GM12878 (cell line): Measurements from ENCODE around the gene ERMARD. TPM values are rescaled to one million over a fixed set of nuclear protein-coding genes. Genes with fewer than 3 reads are reported as not detected.
A peak's percentile ranks its signal among the peaks of the same experiment; 100 is the strongest.

ENCODE experiments used
- ATAC-seq: fragments of 200-7000 bp; cut with Tn5 transposase; 3 replicates; pipeline ENCODE4 v1.9.1; 2020; ENCODE audit warnings: mild to moderate bottlenecking, moderate library complexity
- BruUV-seq: library from RNA; stranded (reverse); fragments of 400-500 nt; replicated peaks from 2 replicates; lab custom pipeline; 2021; lab: Mats Ljungman, UMichigan
- CTCF ChIA-PET: fragments of 300-600 bp; sonication (Branson Sonifier 250); formaldehyde crosslinking; extraction: SDS; loops from one replicate; lab custom pipeline; 2021; ENCODE audit warnings: inconsistent platforms; lab: Yijun Ruan, JAX
- POLR2A ChIA-PET: fragments of 350-600 bp; formaldehyde crosslinking; extraction: SDS; loops from one replicate; lab custom pipeline; 2021; ENCODE audit warnings: inconsistent platforms; lab: Charles Lee
- RAD21 ChIA-PET: fragments of 300-600 bp; sonication (Branson Sonifier 250); formaldehyde crosslinking; loops from one replicate; lab custom pipeline; 2023; ENCODE audit warnings: antibody characterized with exemption; ENCODE audit not compliant: unreplicated experiment; lab: Charles Lee
- SMC1A ChIA-PET: fragments of 300-600 bp; sonication (Branson Sonifier 250); formaldehyde crosslinking; loops from one replicate; lab custom pipeline; 2023; ENCODE audit not compliant: unreplicated experiment, uncharacterized antibody; lab: Charles Lee
- DNase-seq: peaks from one replicate; pipeline ENCODE4 v3.0.0-alpha.2; 2011; ENCODE audit warnings: low read depth, low spot score
- FAIRE-seq: peaks from 3 replicates; lab custom pipeline; 2011; peaks lifted over from hg19 to GRCh38; lab: Jason Lieb, UNC
- H2AFZ ChIP-seq: 2 replicates; pipeline ENCODE4 v1.6.0; 2011; ENCODE audit warnings: low read depth, low read length, control low read depth; ENCODE audit not compliant: control insufficient read depth
- H3K27ac ChIP-seq: 2 replicates; pipeline ENCODE4 v1.5.1; 2011; ENCODE audit warnings: control low read depth; ENCODE audit not compliant: control insufficient read depth, insufficient read depth
- H3K27me3 ChIP-seq, 2 experiments: replicated peaks in 1 of 2; 2 replicates each; pipeline versions ENCODE4 v1.6.0 to v1.6.1; 2011; ENCODE audit warnings: low read length in 1 of 2; ENCODE audit not compliant: control insufficient read depth in 2 of 2, insufficient read depth in 2 of 2
- H3K36me3 ChIP-seq, 2 experiments: 2 replicates each; pipeline ENCODE4 v1.5.1; 2011; ENCODE audit warnings: low read length in 1 of 2; ENCODE audit not compliant: control insufficient read depth in 2 of 2, insufficient read depth in 2 of 2
- H3K4me1 ChIP-seq: 2 replicates; pipeline ENCODE4 v1.6.1; 2011; ENCODE audit warnings: mild to moderate bottlenecking, low read length, moderate library complexity, mixed read lengths; ENCODE audit not compliant: control insufficient read depth, insufficient read depth
- H3K4me2 ChIP-seq: 2 replicates; pipeline ENCODE4 v1.6.0; 2011; ENCODE audit warnings: control low read depth; ENCODE audit not compliant: control insufficient read depth, insufficient read depth
- H3K4me3 ChIP-seq: fragments of 200-600 bp; sonication (generic); 2 replicates; pipeline ENCODE4 v1.5.1; 2016
- H3K79me2 ChIP-seq: 2 replicates; pipeline ENCODE4 v1.6.0; 2011; ENCODE audit warnings: low read length; ENCODE audit not compliant: control insufficient read depth, insufficient read depth
- H3K9ac ChIP-seq: 2 replicates; pipeline ENCODE4 v1.8.0; 2011; ENCODE audit warnings: low read length, control low read depth, mixed read lengths; ENCODE audit not compliant: control insufficient read depth, insufficient read depth
- H3K9me3 ChIP-seq: replicated peaks from 3 replicates; pipeline ENCODE4 v1.5.1; 2011; ENCODE audit warnings: mild to moderate bottlenecking, low read length; ENCODE audit not compliant: control insufficient read depth, insufficient read depth
- H4K20me1 ChIP-seq: 2 replicates; pipeline ENCODE4 v1.6.0; 2011; ENCODE audit not compliant: control insufficient read depth, insufficient read depth
- ASH2L ChIP-seq: fragments of 300-600, 200-600 bp; sonication (generic); IDR thresholded peaks from 2 replicates; pipeline ENCODE4 v1.6.1; 2017; ENCODE audit warnings: low read depth, mild to moderate bottlenecking, borderline replicate concordance
- CEBPB ChIP-seq, 2 experiments: fragments of 150-350 bp in 1 of 2; IDR thresholded peaks; 2 replicates each; pipeline ENCODE4 v1.6.1; 2012 to 2014; ENCODE audit warnings: low read depth in 2 of 2, low read length in 2 of 2, borderline replicate concordance in 1 of 2, inconsistent platforms in 1 of 2
- CHD4 ChIP-seq: fragments of 200-600 bp; sonication (generic); IDR thresholded peaks from 2 replicates; pipeline ENCODE4 v1.6.1; 2016; ENCODE audit warnings: mild to moderate bottlenecking
- CREB1 ChIP-seq: IDR thresholded peaks from 2 replicates; pipeline ENCODE4 v1.6.1; 2012; ENCODE audit warnings: low read depth, mild to moderate bottlenecking, inconsistent platforms
- CREM ChIP-seq: IDR thresholded peaks from 2 replicates; pipeline ENCODE4 v1.6.1; 2014; ENCODE audit warnings: antibody characterized with exemption, low read depth
- DPF2 ChIP-seq: fragments of 450-650 bp; IDR thresholded peaks from 2 replicates; pipeline ENCODE4 v1.6.1; 2017; ENCODE audit warnings: mild to moderate bottlenecking
- EZH2 ChIP-seq: IDR thresholded peaks from 2 replicates; pipeline ENCODE4 v1.6.1; 2012; ENCODE audit warnings: low read depth, mild to moderate bottlenecking, control low read depth, inconsistent platforms, low read length, borderline replicate concordance; ENCODE audit not compliant: control insufficient read depth
- JUND ChIP-seq: IDR thresholded peaks from 2 replicates; pipeline ENCODE4 v1.6.1; 2012; ENCODE audit warnings: low read depth, mild to moderate bottlenecking, low read length, improper control_type of control experiment, moderate library complexity
- MTA2 ChIP-seq: fragments of 450-650 bp; IDR thresholded peaks from 2 replicates; pipeline ENCODE4 v1.6.1; 2016; ENCODE audit warnings: low read depth, mild to moderate bottlenecking, moderate library complexity
- MXI1 ChIP-seq: fragments of 150-350 bp; IDR thresholded peaks from 2 replicates; pipeline ENCODE4 v1.6.1; 2011; ENCODE audit warnings: low read depth, mild to moderate bottlenecking, inconsistent platforms, low read length, improper control_type of control experiment
- NR2C1 ChIP-seq: fragments of 450-650 bp; IDR thresholded peaks from 2 replicates; pipeline ENCODE4 v1.6.1; 2017; ENCODE audit warnings: antibody characterized with exemption, mild to moderate bottlenecking, moderate library complexity
- PAX5 ChIP-seq: IDR thresholded peaks from 2 replicates; pipeline ENCODE4 v1.6.1; 2011; ENCODE audit warnings: low read depth, low read length, borderline replicate concordance
- RB1 ChIP-seq: fragments of 450-650 bp; formaldehyde crosslinking; IDR thresholded peaks from 2 replicates; pipeline ENCODE4 v1.6.1; 2017; ENCODE audit warnings: mild to moderate bottlenecking, borderline replicate concordance
- RBBP5 ChIP-seq: fragments of 200-600 bp; sonication (generic); conservative IDR thresholded peaks from 2 replicates; pipeline ENCODE4 v1.6.1; 2016
- RCOR1 ChIP-seq: conservative IDR thresholded peaks from 2 replicates; pipeline ENCODE4 v1.6.1; 2012; ENCODE audit warnings: low read depth, low read length, improper control_type of control experiment
- SIX5 ChIP-seq: IDR thresholded peaks from 2 replicates; pipeline ENCODE4 v1.6.1; 2011; ENCODE audit warnings: mild to moderate bottlenecking, low read depth, low read length, moderate library complexity; ENCODE audit not compliant: severe bottlenecking
- TCF12 ChIP-seq: IDR thresholded peaks from 2 replicates; pipeline ENCODE4 v1.6.1; 2011; ENCODE audit warnings: low read depth, mild to moderate bottlenecking, low read length
- TCF3 ChIP-seq: IDR thresholded peaks from 2 replicates; pipeline ENCODE4 v1.6.1; 2012; ENCODE audit warnings: low read depth, mild to moderate bottlenecking, low read length, borderline replicate concordance; ENCODE audit not compliant: insufficient read depth
- YBX1 ChIP-seq: fragments of 450-650 bp; IDR thresholded peaks from 2 replicates; pipeline ENCODE4 v1.6.1; 2016; ENCODE audit warnings: antibody characterized with exemption
- YY1 ChIP-seq: IDR thresholded peaks from 2 replicates; pipeline ENCODE4 v1.6.1; 2011; ENCODE audit warnings: low read depth, mild to moderate bottlenecking, low read length
- ZBTB11 ChIP-seq: fragments of 450-650 bp; formaldehyde crosslinking; IDR thresholded peaks from 2 replicates; pipeline ENCODE4 v1.5.0; 2022; ENCODE audit warnings: mild to moderate bottlenecking, missing genetic modification characterization
- ZNF384 ChIP-seq: IDR thresholded peaks from 2 replicates; pipeline ENCODE4 v1.6.1; 2012; ENCODE audit warnings: low read depth, mild to moderate bottlenecking, low read length, improper control_type of control experiment, borderline replicate concordance
- WGBS: methylation state at CpG from one replicate; pipeline ENCODE4 v1.1.6; 2016; ENCODE audit warnings: low lambda C conversion rate; ENCODE audit not compliant: insufficient replicate concordance, insufficient coverage; ENCODE audit errors: missing lambda C conversion rate; 5-methylcytosine and 5-hydroxymethylcytosine counted together
- in situ Hi-C: fragments of 300-500 bp; cut with MboI; formaldehyde crosslinking; loops from 9 replicates; pipeline ENCODE4 v1.14.3; 2018; ENCODE audit warnings: mixed read lengths
- intact Hi-C: fragments of 100-400 bp; cut with micrococcal nuclease; formaldehyde crosslinking; loops from one replicate; pipeline ENCODE4 v1.14.2; 2022; ENCODE audit not compliant: unreplicated experiment
- polyA plus RNA-seq, 11 experiments: library from polyadenylated mRNA; depleted of rRNA in 4 of 11; unstranded in 6 of 11; stranded (reverse) in 5 of 11; fragments of >200 nt; fragmentation: Nextera tagmentation in 4 of 11; fragmentation: Illumina TruSeq in 1 of 11; extraction: Ambion mirVana in 4 of 11; extraction: Trizol in 1 of 11; gene quantifications; 1 replicate in 1 of 11; 2 replicates in 10 of 11; pipeline versions ENCODE4 v1.2.1 to v1.2.3, GENCODE V29; 2011 to 2016; ENCODE audit warnings: inconsistent platforms in 2 of 11, missing spikeins in 2 of 11, low read depth in 1 of 11
- total RNA-seq, 4 experiments: library from RNA; depleted of rRNA in 3 of 4; stranded (reverse); fragments of >200 nt in 3 of 4; fragmentation: Illumina TruSeq in 1 of 4; extraction: Trizol in 1 of 4; gene quantifications; 2 replicates each; pipeline versions ENCODE4 v1.2.1 to v1.2.3, GENCODE V29; 2013 to 2021

The ERMARD gene
- total and polyA plus RNA-seq, 10 of the 15 experiments (the other 5 are each of a cell fraction or from before 2014, with no cell fraction given), result 24.4 to 63.3 (median 34.1) TPM

DNA sequence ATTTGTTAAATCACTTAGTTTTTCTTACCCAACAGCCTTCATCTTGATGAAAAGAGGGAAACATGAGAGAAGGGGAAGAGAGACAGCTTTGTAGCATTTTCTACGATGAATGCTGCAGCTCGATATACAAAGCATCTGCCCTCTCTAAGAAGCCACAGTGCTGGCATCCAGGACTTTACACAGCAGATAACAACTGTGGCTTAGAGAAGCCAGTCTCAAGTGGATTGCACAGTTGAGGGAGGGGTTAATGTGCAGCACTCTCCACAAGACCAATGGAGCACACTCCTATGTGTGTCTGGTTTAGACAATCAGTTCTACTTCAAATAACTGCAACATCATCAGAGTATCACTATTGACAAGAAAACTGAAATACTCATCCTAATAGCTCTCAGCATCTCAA is 43.6 kb upstream of the ERMARD start:
- peaks cover 23% of the 10 kb centered on the region for H3K79me2 ChIP-seq
- RAD21 ChIA-PET, result no interaction called here
- 29% methylated on average over 2 of the region's 2 CpGs for WGBS

GRCh38 chr6:169709293-169709692 is 42.1 kb upstream of the ERMARD start:
- ChIA-PET CTCF (interaction anchor here (1.2 to 2.5 kb wide), 5 partner anchors 10 to 842 kb away, joined by 3 to 13 read pairs (median 3); no protein-coding TSS in a partner anchor), POLR2A (interaction anchor here (1.5 kb wide), 1 partner anchor 13 kb away, joined by 4 read pairs; no protein-coding TSS in a partner anchor), RAD21 (interaction anchor here (0.8 to 1.0 kb wide), 2 partner anchors 8 to 14 kb away, joined by 3 to 5 read pairs; no protein-coding TSS in a partner anchor), SMC1A (interaction anchor here (1.0 to 1.7 kb wide), 5 partner anchors 10 to 43 kb away, joined by 3 to 8 read pairs (median 6); no protein-coding TSS in a partner anchor)
- Histone ChIP-seq H3K36me3 (peaks cover 0 to 4% of the 10 kb centered on the region in 2 experiments; a peak in 2 of 4 replicates), H3K9ac (no peak overlapping the region), H2AFZ (no peak overlapping the region), H4K20me1 (no peaks in the 10 kb centered on the region), H3K79me2 (peaks cover 8% of the 10 kb centered on the region), H3K4me2 (0 out of 2 replicates have a peak overlapping the region, but pooled peaks have one; percentile 12), H3K27ac (no peak overlapping the region), H3K9me3 (no peaks in the 10 kb centered on the region), H3K27me3 (no peaks in the 10 kb centered on the region), H3K4me1 (peaks cover 6% of the 10 kb centered on the region; the same call in 1 of the 2 replicates), H3K4me3 (no peak overlapping the region)
- in situ Hi-C loops, result no loop called here
- no TSS peak for BruUV-seq
- FAIRE-seq, result no peak
- ATAC-seq, result peak; percentile 41
- intact Hi-C loops, result no loop called here
- DNase-seq, result no peak
- TF ChIP-seq TCF12 (no peak), SIX5 (no peak), JUND (no peak), ZBTB11 (CRISPR knock-in tag) (no peak), RCOR1 (no peak), ZNF384 (no peak), PAX5 (no peak), CEBPB (IDR thresholded peaks at IDR 0.05; ENCODE audit: borderline replicate concordance in 1 of 2, low read depth in 2 of 2, low read length in 2 of 2) (no peak), YY1 (no peak), NR2C1 (no peak)

More for the DNA sequence above, 43.6 kb upstream of the ERMARD start:
- Histone ChIP-seq H3K9me3 (no peaks in the 10 kb centered on the region), H2AFZ (no peak overlapping the region), H3K4me3 (no peak overlapping the region), H3K4me2 (no peak overlapping the region), H4K20me1 (no peaks in the 10 kb centered on the region), H3K36me3 (peaks cover 0 to 4% of the 10 kb centered on the region in 2 experiments; a peak in 2 of 4 replicates), H3K27me3 (no peaks in the 10 kb centered on the region), H3K27ac (no peak overlapping the region), H3K9ac (no peak overlapping the region), H3K4me1 (peaks cover 13% of the 10 kb centered on the region)
- TF ChIP-seq YBX1 (no peak), MXI1 (no peak), CREM (no peak), MTA2 (no peak), RB1 (no peak), SIX5 (no peak), ASH2L (no peak), DPF2 (no peak), CHD4 (no peak), RBBP5 (no peak), EZH2 (no peak), TCF3 (no peak), CREB1 (no peak)
- SMC1A ChIA-PET, result interaction anchor here (1.5 kb wide), 1 partner anchor 12 kb away, joined by 8 read pairs; no protein-coding TSS in a partner anchor
- peak; percentile 43 for ATAC-seq
- in situ Hi-C loops, result no loop called here
- intact Hi-C loops, result no loop called here
- POLR2A ChIA-PET, result interaction anchor here (1.5 kb wide), 1 partner anchor 15 kb away, joined by 4 read pairs; no protein-coding TSS in a partner anchor
- DNase-seq, result no peak
- no TSS peak for BruUV-seq
- CTCF ChIA-PET, result interaction anchor here (1.4 kb wide), 1 partner anchor 17 kb away, joined by 3 read pairs; no protein-coding TSS in a partner anchor
- FAIRE-seq, result no peak
